Suppressor macrophage treated with lipopolysaccharide for 4 hours (primary cell): Measurements from ENCODE around the gene LPP.

Experiments used
- DNase-seq: peaks from one replicate; pipeline ENCODE4 v3.0.0-alpha.2; 2020

Gene LPP

GRCh38 chr3:188505151-188505550 lies 351.2 kb downstream of the LPP start:
- no peak for DNase-seq

DNA sequence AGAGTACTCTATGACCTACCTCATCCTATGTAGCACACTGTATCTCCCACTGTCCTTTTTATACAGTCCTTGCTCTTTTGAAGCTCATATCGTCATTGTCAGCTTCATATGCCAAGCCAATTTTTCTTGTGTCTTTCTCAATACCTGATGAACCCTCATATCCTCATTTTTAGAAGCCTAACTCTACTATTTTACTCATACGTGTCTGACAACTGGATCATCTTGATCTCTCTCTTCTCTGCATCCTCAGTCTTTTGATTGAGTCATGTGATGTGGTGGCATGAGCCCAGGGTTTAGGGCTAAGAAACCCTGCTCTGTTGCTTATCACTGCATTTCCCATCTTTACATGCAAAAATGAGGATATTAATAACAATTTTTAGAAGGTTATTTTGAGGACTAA lies 352.0 kb downstream of the LPP start:
- peak; percentile 60 for DNase-seq

DNA sequence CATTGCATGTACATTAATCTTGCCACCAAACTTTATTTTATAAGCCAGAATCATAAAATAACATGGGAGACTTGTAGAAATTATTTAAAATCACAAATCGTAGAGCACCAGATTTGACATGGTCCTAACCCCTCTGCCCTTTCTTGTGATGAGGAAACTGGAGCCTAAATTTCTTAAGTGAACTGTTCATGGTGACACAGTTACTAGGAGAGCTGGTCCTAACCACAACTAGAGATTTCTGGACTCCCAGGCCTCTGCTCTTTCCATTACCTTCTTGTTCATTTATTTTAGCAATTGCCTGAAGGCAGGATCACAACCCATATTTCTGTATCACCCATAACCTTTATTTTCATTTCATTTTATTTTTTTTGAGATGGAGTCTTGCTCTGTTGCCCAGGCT lies 352.5 kb downstream of the LPP start:
- peak; percentile 34 for DNase-seq

DNA sequence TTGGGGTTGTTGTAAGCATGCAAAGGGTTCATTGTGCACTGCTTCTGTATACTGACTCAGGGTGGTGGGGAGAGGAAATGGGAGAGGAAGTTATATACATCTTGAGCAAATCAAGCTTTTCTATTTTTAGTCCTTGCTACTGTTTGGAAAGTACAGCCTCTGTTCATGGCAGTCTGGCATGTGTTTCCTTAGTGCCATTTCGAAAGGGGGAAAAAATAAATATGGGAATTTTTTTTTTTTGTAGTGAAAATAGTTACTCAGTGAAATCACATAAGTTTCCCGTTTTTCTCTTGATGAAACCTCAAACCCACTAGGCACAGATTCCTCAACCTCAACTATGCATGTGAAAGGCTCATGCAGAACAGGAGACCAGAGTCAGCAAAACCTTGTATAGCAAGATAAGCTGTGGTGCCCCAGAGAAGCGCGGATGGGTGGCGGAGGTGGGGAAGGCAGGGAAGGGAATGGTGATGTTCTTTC lies 353.3 kb downstream of the LPP start:
- peak; percentile 92 for DNase-seq

DNA sequence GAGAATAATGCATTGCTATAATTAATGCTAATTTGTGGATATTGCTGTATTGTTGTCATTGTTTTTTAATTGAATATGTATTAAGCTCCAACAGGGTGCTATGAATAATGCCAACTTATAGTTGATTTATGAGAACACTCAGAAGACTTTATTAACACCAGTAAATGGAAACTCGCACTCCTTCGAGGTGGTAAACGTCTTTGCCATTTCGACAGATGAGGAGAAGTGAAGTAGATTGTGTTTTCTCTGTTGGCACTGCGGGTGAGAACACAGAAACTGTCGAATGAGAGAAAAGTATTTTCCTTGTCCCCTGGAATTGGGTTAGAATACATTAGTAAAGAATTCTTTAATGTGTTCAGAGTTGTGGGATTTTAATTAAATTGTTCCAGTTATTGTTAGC lies 354.5 kb downstream of the LPP start:
- DNase-seq, result no peak

GRCh38 chr3:188509316-188509715 lies 355.4 kb downstream of the LPP start:
- no peak for DNase-seq

- no peak for DNase-seq
Measured at GRCh38 chr3:188510366-188510765, 356.4 kb downstream of the LPP start.

DNA sequence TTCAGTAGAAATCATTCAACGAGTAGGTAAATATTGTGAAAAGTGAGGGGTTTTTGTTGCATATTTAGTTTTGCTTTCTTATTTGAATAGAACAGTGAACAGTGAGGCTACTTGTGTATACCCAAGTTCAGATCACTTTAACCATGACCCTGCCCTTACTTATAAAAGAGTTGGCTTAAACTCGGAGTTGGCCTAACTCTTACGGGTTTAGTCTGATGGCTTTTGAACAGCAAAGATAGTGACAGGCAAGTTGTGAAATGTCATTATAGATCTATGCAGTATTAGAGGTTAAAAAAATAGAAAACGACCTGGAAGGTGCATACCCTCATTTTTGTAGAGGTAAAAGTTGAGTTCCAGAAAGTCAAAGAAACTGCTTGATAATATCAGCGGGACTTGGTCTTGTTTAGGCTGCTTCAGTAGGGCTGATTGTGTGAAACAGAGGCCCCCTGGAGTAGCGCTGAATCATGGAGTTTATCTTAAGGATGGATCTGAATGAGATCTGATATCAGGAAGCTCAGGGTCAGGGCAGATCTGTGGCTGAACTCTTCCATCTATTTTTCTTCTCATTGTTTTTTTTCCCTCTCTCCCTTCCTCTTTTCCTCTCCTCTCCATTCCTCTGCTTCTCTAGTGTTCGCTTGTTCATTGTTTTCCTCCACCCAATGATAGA lies 359.8 kb downstream of the LPP start:
- DNase-seq, result no peak

DNA sequence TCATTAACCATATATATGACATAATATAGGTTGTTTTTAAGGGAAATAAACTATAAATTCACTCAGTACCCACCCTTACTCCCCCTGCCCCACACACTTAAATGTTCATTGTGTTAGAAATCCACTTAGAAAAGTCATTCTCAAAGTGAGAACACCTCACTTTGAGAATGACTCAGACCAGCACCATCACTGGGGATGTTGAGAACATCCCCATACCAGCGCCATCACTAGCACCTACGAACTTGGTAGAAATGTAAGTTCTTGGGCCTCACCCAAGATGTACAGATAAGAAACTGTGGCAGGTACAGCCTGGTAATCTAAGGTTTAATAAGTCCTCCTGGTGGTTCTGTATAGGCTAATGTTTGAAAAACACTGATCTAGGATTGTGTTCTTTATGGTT lies 362.6 kb downstream of the LPP start:
- no peak for DNase-seq

- no peak for DNase-seq
Measured at GRCh38 chr3:188518416-188518815, 364.5 kb downstream of the LPP start.

GRCh38 chr3:188518835-188519452 lies 365.0 kb downstream of the LPP start:
- DNase-seq, result no peak

GRCh38 chr3:188520466-188520865 lies 366.5 kb downstream of the LPP start:
- DNase-seq, result no peak

DNA sequence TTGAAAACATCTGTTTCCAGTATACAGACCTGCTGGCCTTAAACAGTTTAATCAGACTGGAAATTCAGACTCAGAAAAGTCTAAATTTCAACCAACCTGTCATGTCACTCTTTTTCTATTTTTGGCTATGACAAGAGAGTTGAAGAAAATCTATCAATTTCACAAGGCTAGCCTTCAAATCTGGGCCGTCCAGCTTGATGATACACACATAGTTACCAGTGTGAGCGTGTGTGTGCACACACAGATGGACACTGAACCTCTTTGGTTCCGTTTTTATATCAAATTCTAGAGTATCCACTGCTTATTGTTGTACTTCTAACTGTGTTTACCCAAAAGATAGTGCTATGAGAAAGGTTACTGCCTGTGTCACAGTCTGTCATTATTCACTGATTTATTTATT lies 368.2 kb downstream of the LPP start:
- DNase-seq, result no peak

DNA sequence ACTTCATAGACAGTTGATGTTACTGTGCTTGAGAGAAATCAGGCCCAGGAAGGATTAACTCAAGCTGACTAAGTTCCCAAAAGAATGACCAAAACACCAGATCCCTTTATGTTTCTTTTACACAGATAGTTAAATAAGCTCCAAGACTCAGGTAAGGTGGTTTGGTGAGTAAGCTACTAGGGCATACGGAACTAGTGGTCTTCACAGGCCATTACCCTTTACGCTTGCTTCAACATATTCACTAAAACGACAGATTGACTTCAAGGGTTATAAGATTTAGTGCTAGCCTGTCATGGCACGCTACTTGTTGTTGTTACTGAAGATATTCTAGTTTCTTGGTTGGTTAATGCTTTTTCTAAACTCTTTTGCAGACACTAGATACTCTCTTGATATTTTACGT lies 369.3 kb downstream of the LPP start:
- DNase-seq, result no peak

DNA sequence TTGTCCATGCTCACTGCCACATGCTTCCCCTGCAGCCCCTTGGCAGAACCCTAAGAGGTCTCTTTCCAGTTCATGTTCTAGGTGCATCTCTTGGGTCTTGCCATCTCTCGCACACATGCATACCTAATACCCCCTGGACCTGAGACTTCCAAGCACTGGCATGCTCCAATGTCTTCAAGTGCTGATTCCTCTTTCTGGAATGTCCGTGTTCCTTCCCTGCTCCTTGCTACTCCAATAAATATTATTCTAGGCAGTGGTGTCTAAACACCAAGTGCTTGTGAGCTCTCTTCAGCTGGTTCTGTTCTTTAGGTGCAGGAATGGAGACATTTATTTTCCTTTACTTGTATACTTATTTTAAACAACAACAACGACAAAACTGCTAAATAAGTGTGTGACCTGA lies 370.1 kb downstream of the LPP start:
- DNase-seq, result no peak

GRCh38 chr3:188526057-188526456 lies 372.1 kb downstream of the LPP start:
- peak; percentile 30 for DNase-seq

GRCh38 chr3:188527389-188527788 lies 373.4 kb downstream of the LPP start:
- DNase-seq, result no peak

DNA sequence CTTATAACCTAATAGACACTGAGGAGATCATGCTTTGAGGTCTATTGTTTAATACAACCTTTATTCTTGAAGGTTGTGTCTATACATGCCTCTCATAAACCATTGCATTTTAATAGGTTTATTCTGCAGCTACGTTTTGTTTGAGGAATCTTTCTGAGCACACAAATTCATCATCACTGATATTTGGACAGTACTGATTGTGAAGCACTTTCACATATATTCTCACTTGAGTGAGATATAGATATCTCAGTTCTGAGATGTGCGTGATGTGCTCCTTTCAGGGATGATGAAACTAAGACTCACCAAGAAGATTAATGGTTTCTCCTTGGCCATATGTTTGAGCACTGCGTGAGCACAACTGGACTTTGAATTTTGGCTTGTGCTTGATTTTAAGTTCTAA lies 374.4 kb downstream of the LPP start:
- DNase-seq, result no peak

GRCh38 chr3:188529228-188529627 lies 375.3 kb downstream of the LPP start:
- no peak for DNase-seq

GRCh38 chr3:188530226-188530625 lies 376.3 kb downstream of the LPP start:
- no peak for DNase-seq

DNA sequence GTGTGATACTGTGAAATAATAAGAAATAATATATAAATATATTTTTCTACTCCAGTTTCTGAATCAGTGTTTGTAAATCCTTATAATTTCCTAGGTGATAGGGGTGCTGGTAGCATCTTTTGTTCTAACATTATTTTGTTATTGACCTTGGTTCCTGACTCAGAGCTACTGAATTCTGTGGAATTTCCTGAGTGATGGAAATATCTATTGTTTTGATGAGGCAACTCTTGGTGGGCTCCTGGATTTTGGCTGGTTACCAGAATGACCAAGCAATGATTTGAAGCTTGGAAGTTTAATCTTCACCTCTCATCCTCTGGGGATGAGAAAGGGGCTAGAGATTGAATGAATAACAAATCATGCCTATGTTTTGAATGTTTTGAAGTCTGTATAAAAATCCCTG lies 377.3 kb downstream of the LPP start:
- no peak for DNase-seq

DNA sequence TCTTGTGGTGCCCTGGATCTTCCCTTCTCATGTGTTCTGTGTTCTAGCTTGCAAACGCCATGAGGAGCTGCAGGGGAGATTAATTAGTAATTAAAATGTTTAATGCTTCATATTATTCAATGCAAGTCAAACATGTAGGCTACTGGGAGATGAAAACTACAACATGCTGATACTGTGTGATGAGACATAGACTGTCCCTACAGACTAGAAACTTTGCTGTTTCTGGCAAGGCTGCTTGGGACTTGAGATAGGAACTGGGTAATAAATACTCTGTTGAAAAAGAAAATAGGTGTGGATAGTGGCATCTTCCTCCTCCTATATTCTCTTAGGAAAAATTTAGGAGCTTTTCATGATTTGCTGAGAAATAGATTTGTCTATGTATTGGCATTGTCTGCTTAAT lies 379.2 kb downstream of the LPP start:
- no peak for DNase-seq

- no peak for DNase-seq
Measured at GRCh38 chr3:188533612-188534357, 379.8 kb downstream of the LPP start.

- no peak for DNase-seq
Measured at GRCh38 chr3:188534633-188535032, 380.7 kb downstream of the LPP start.
